ENCODE results near the gene TRPV2.

- TF ChIP-seq, protein P1, sequence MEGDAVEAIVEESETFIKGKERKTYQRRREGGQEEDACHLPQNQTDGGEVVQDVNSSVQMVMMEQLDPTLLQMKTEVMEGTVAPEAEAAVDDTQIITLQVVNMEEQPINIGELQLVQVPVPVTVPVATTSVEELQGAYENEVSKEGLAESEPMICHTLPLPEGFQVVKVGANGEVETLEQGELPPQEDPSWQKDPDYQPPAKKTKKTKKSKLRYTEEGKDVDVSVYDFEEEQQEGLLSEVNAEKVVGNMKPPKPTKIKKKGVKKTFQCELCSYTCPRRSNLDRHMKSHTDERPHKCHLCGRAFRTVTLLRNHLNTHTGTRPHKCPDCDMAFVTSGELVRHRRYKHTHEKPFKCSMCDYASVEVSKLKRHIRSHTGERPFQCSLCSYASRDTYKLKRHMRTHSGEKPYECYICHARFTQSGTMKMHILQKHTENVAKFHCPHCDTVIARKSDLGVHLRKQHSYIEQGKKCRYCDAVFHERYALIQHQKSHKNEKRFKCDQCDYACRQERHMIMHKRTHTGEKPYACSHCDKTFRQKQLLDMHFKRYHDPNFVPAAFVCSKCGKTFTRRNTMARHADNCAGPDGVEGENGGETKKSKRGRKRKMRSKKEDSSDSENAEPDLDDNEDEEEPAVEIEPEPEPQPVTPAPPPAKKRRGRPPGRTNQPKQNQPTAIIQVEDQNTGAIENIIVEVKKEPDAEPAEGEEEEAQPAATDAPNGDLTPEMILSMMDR (IDR thresholded peaks at IDR 0.05; ENCODE audit: low read depth, low read length, poor library complexity, severe bottlenecking) = no peak
- no peak for TF ChIP-seq EZH2phosphoT487 (IDR thresholded peaks at IDR 0.05; ENCODE audit: borderline replicate concordance, low read length)
Measured at GRCh38 chr17:16471295-16471694, 55.9 kb downstream of the TRPV2 start.
